Measurements from ENCODE around the gene SCFD2.

GRCh38 chr4:53055716-53056403, 310.0 kb downstream of the SCFD2 start:
- TF ChIP-seq CTCF (conservative IDR thresholded peaks at IDR 0.05; ENCODE audit: low read depth, low read length) (no peak), EZH2phosphoT487 (IDR thresholded peaks at IDR 0.05; ENCODE audit: borderline replicate concordance, low read length) (no peak)

Data from PC-3 (cell line).